HG02678 (cell line): ENCODE measurements around the gene XYLT1.
A peak's percentile ranks its signal among the peaks of the same experiment; 100 is the strongest.

Source experiments
- ATAC-seq: cut with Tn5 transposase; IDR thresholded peaks from one replicate; pipeline ENCODE4 v1.9.1; 2021; ENCODE audit warnings: mild to moderate bottlenecking, moderate library complexity; ENCODE audit not compliant: unreplicated experiment

XYLT1 gene

GRCh38 chr16:17379121-17379571 is 91.6 kb downstream of the XYLT1 start:
- ATAC-seq: no peak

- no peak for ATAC-seq
Measured at GRCh38 chr16:17377360-17378324, 93.1 kb downstream of the XYLT1 start.

DNA sequence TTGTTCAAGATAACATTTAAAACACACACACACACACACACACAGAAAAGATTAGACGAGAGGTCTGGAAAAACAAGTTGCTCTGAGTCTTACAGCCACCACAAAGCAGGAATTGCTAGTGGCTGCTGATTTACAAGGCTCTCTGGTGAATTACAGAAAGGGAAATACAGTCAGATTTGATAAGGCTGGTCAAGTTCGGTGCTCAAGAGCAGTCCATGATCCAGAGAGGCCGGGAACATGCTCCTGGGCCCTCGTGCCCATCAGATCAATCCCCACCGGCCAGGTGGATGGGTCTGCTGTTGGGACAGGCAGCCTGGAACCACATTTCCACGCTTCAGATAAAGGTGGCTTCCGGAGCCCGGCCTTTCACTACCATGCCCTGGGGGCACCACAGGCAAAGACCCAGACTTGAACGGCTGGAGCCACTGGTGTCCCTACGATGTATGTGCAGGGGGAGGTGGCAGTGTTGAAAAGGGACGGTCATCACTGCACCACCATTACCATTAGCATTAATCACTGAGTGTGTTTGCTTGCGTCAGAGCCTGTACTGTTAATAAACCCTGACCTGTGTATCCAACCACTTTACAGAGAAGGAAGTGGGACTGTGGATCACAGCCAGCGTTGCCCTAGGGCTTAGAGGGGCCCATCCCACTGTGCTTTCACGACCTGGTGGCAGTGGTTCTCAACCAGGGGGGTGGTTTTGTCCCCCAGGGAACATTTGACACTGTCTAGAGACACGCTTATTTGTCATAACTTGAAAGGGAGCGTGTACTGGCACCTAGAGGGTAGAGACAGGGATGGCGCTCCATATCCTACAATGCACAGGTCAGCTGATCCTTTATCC is 95.1 kb downstream of the XYLT1 start:
- ATAC-seq: no peak

DNA sequence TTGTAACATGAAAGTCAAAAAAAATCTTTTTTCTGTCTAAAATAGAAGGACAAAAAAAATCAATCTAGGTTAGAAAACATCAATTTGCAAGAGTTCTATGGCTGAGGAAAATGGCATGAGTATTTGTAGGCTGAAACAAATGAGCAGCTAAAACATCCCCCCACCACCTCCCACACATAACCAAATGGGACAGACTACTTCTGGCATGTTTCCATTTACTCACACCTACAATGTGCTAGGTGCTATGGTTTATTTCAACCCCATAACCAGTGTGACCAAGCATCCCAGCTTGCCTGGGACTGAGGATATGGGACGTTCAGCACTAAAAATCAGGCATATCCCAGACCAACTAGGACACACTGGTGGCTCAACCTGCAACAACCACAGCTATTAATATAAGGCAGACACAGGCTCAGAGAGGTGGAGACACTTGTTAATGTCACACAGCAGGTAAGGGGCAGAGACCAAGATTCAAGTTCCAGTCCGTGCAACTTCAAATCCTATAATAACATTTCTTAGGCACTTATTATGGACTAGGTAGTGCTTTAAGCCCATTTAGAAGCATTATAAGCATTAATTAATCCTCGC is 96.0 kb downstream of the XYLT1 start:
- ATAC-seq: no peak

- no peak for ATAC-seq
Measured at GRCh38 chr16:17373533-17373932, 97.2 kb downstream of the XYLT1 start.

GRCh38 chr16:17372386-17372785 is 98.4 kb downstream of the XYLT1 start:
- ATAC-seq: no peak

GRCh38 chr16:17371299-17371698 is 99.5 kb downstream of the XYLT1 start:
- no peak for ATAC-seq

- no peak for ATAC-seq
Measured at GRCh38 chr16:17370731-17371285, 100.0 kb downstream of the XYLT1 start.

DNA sequence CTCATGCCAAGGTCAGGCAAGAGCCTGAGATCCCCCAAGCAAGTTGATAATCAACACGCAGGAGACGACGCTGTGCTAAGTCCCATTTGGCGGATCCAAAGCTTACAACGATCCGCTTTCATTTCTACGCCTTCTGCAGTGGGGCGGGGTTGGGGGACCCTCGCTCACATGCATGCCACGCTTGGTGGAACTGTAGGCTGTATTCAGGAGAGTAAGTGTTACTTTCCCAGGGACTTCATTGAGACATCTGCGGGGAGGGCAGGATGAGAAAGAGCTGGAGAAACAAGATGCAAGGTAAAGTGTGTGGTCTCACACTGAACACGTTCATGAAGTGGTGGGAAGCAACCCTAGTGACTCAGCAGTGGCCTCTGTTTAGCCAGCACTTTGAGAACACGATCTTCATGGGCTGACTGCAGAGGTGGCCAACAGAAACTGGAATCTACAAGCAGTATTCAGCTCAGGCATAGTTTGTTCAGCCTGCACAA is 100.5 kb downstream of the XYLT1 start:
- ATAC-seq: no peak

DNA sequence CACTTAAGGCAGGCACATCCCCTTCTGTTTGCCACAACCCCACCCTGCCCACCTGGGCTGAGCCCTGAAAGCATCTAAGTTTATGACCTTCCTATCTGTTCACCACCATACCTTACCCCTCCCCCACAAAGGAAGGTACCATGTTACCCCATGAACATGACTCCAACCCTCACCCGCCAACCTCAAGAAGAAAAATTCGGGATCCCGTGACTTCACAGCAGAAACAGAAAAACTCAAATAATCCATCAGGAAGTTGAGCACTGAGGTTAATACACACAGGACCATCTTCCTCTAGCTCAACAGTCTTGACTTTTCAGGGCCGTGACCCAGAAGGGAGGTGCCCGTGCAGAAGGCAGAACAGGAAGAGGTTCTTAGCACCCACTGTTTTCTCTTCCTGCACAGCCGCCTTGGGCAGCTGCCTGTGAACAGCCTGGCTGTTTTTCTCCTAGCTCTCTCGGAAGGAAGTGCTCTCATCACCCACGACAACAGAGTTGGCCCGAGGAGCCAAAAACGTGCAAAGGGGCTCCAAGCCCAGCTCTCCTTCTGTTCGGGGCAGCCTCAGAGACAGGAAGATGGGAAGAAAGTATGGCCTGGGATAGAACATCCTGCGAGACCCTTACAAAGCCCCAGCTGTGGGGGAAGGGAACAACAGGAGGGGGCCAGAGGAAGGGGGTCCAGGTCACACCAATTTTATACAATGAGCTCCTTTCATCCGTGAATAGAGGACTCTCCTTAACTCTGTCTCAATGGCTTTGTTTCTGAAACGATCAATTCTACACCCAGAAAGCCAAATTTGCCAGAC is 101.1 kb downstream of the XYLT1 start:
- peak; percentile 83 for ATAC-seq

DNA sequence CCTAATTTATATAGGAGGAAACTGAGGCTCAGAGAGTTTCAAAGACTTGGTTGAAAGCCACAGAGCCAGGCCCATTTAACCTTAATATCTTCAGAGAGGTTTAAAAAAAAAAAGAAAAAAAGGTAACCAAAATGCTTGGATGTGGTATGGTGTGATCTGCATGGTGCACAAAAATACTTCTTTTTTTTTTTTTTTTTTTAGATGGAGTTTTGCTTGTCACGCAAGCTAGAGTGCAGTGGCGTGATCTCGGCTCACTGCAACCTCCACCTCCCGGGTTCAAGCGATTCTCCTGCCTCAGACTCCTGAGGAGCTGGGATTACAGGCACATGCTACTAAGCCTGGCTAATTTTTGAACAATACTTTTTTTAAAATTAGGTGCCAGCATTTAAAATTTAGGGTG is 101.8 kb downstream of the XYLT1 start:
- ATAC-seq: no peak

DNA sequence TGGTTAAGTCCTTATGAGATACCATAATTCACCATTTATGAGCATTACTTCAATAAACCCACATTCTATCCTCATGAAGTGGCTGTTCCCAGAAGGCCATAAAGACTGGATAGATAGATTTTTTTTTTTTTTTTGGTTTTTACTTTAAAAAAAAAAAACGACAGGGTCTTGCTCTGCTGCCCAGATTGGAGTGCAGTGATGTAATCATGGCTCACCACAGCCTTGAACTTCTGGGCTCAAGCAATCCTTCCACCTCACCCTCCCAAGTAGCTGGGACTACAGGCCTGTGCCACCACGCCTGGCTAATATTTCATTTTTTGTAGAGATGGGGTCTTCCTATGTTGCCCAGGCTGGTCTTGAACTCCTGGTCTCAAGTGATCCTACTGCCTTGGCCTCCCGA is 102.3 kb downstream of the XYLT1 start:
- ATAC-seq: no peak

DNA sequence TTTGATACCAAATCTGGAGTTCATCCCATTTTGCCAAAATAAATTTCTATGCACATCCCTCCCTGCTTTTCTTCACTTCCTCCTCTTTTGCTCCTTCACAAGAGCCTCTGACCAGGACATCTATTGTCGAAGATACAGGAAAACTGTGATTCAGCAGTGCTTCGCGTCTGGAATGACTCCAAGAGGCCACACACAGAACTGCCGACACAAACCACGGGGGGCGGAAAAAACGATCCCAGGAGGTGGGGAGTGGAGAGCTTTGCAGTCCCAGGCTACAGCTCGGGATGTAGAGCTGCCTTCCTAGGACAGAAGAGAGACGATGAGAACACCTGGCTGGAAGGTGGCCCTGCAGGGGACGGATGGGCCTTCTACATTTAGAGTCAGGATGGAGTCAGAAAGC is 102.8 kb downstream of the XYLT1 start:
- no peak for ATAC-seq

DNA sequence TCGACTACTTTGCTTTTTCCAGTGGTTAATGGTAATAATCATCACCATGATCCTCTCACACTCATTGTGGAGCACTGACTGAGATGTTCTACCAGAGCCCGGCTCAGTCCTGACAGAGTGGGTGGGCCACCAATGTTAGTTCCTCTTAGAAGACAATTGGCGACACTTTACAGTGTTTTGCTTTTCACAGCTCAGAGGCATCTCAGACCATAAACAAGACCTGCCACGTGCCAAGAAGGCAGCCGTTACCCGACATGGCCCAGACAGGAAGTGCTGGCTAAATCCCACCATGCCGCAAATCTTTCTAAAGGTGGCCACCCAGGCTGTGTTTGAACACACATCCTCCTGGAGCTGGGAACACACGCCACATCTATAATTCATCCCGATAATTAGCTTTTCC is 103.7 kb downstream of the XYLT1 start:
- ATAC-seq: no peak

DNA sequence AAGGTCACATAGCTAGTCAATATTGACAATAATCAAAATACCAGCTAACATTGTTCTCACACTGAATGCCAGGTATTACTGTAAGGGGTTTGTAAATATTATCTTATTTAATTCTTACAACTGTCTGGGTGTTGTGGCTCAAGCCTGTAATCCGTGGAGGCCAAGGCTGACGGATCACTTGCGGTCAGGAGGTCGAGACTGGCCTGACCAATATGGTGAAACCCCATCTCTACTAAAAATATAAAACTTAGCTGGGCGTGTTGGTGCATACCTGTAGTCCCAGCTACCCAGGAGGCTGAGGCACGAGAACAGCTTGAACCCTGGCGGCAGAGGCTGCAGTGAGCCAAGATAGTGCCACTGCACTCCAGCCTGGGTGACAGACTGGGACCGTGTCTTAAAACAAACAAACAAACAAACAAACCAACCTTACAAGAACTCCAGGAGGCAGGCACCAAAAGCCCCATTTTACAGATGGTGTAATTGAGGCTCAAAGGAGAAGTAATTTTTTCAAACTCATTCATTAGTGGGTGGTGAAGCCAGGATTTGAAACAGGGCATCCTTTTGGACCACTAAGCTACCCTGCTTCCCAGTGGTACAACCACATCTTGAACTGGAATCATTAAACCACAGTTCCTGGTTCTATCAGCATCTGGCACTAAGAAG is 104.3 kb downstream of the XYLT1 start:
- no peak for ATAC-seq

- no peak for ATAC-seq
Measured at GRCh38 chr16:17365591-17366298, 105.0 kb downstream of the XYLT1 start.

DNA sequence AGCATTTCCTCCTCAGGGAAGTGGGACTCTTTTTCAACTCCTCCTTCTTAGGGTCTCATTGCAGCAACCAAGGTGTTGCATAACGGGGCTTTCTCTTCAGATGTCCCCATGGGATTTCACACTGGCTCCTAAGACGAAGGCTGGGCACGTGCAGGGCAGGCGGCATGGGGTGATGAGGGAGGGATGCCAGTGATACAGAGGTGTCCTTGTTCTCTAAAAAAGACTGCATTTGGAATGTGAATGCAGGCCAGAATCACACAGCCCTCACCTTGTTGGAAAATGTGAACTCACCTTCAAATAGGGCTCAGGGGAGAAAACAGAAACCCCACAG is 105.6 kb downstream of the XYLT1 start:
- no peak for ATAC-seq

DNA sequence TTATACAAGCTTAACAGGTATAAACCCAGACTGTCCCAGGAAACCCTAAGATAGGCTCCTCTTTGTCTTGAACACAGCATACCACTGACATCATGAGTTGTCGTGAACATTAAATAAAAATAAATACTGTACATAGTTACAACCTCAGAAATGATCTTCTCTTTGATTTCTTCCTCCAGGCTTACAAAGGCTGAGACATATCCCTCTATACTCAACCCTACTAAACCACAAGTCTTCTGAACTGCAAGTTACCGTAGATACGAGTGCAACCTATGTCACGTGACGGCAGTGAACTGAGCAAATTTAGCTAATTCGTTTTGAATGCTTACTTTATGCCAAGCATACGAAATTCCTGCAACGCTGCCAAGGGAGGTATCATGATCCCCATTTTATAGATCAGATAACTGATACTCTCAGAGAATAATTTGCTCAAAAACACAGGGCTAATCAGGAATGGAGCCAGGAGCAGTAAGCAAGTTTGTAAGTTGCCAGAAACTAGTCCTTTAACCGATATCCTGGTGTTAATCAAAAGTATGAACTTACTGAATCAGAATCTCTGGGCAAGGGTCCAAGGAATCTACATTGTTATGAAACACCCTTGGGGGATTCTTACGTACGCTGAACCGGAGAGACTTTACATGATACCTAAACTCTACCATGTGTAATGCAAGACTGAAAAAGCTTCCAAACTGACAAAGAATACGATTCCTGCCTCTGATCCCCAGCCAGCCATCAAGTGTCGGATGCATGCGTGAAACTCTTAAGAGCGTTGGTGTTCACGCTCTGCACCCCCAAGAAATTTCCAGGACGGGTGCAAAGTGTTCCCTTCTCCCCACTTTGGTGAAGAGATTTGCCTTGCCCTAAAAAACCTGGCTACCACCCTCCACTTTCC is 106.2 kb downstream of the XYLT1 start:
- ATAC-seq: no peak
